Suprapubic skin (tissue), 4 donors: ENCODE measurements around the gene MRPL57.

Source experiments
- CTCF ChIP-seq, 2 donors: fragments of 200-600 bp in 1 of 2; fragments of 450-650 bp in 1 of 2; sonication (generic) in 1 of 2; IDR thresholded peaks; one replicate each; pipeline ENCODE4 v1.5.1; 2016 to 2019; ENCODE audit warnings: antibody characterized with exemption in 2 of 2, mild to moderate bottlenecking in 1 of 2, moderate library complexity in 1 of 2
- EP300 ChIP-seq: sonication (generic); formaldehyde crosslinking; IDR thresholded peaks from one replicate; pipeline ENCODE4 v1.6.1; 2017; ENCODE audit warnings: antibody characterized with exemption
- POLR2A ChIP-seq, 2 donors: fragments of 450-650 bp; IDR thresholded peaks; one replicate each; pipeline ENCODE4 v1.6.1; 2017; ENCODE audit warnings: antibody characterized with exemption in 2 of 2, mild to moderate bottlenecking in 2 of 2, moderate library complexity in 2 of 2
- POLR2AphosphoS5 ChIP-seq, 3 donors: sonication (generic); formaldehyde crosslinking; IDR thresholded peaks; one replicate each; pipeline ENCODE4 v1.6.1; 2017; ENCODE audit warnings: antibody characterized with exemption in 3 of 3

- TF ChIP-seq CTCF (IDR thresholded peaks at IDR 0.05): no peak
- TF ChIP-seq EP300: no peak
- no peak for TF ChIP-seq POLR2A (IDR thresholded peaks at IDR 0.05)
- no peak for TF ChIP-seq POLR2AphosphoS5 (IDR thresholded peaks at IDR 0.05)
Measured at GRCh38 chr13:21221268-21221667, 44.8 kb downstream of the MRPL57 start.
